ENCODE data around the gene NHS. TPM values are rescaled to one million over a fixed set of nuclear protein-coding genes. Genes with fewer than 3 reads are reported as not detected.

The NHS gene
- total RNA-seq, 1 experiment from 2014 or later = 7.5 TPM

GRCh38 chrX:17674601-17675000 lies 299.6 kb downstream of the NHS start:
- no peak for DNase-seq (ENCODE audit: low read depth)

- no peak for DNase-seq (ENCODE audit: low read depth)
Measured at GRCh38 chrX:17679261-17679660, 304.3 kb downstream of the NHS start.

GRCh38 chrX:17679820-17680219 lies 304.8 kb downstream of the NHS start:
- no peak for DNase-seq (ENCODE audit: low read depth)

- DNase-seq (ENCODE audit: low read depth) = peak; percentile 67
Measured at GRCh38 chrX:17680732-17681413, 305.9 kb downstream of the NHS start.

- no peak for DNase-seq (ENCODE audit: low read depth)
Measured at GRCh38 chrX:17682259-17682658, 307.3 kb downstream of the NHS start.

GRCh38 chrX:17685026-17685425 lies 310.0 kb downstream of the NHS start:
- no peak for DNase-seq (ENCODE audit: low read depth)

- DNase-seq (ENCODE audit: low read depth) = no peak
Measured at GRCh38 chrX:17687648-17688047, 312.6 kb downstream of the NHS start.

GRCh38 chrX:17689971-17690409 lies 315.0 kb downstream of the NHS start:
- DNase-seq (ENCODE audit: low read depth) = peak; percentile 69

GRCh38 chrX:17692709-17693346 lies 317.8 kb downstream of the NHS start:
- DNase-seq (ENCODE audit: low read depth) = peak; percentile 81

GRCh38 chrX:17697191-17697590 lies 322.2 kb downstream of the NHS start:
- peak; percentile 20 for DNase-seq (ENCODE audit: low read depth)

- no peak for DNase-seq (ENCODE audit: low read depth)
Measured at GRCh38 chrX:17700976-17701375, 326.0 kb downstream of the NHS start.

GRCh38 chrX:17703201-17703600 lies 328.2 kb downstream of the NHS start:
- peak; percentile 69 for DNase-seq (ENCODE audit: low read depth)

GRCh38 chrX:17705211-17705610 lies 330.2 kb downstream of the NHS start:
- no peak for DNase-seq (ENCODE audit: low read depth)

- DNase-seq (ENCODE audit: low read depth) = peak; percentile 63
Measured at GRCh38 chrX:17706676-17707075, 331.7 kb downstream of the NHS start.

GRCh38 chrX:17707731-17708130 lies 332.7 kb downstream of the NHS start:
- DNase-seq (ENCODE audit: low read depth) = no peak

- DNase-seq (ENCODE audit: low read depth) = no peak
Measured at GRCh38 chrX:17710871-17711301, 335.9 kb downstream of the NHS start.

GRCh38 chrX:17713288-17713687 lies 338.3 kb downstream of the NHS start:
- DNase-seq (ENCODE audit: low read depth) = no peak

GRCh38 chrX:17718649-17719165 lies 343.7 kb downstream of the NHS start:
- no peak for DNase-seq (ENCODE audit: low read depth)

- DNase-seq (ENCODE audit: low read depth) = no peak
Measured at GRCh38 chrX:17719711-17720110, 344.7 kb downstream of the NHS start.

GRCh38 chrX:17721715-17722114 lies 346.7 kb downstream of the NHS start:
- DNase-seq (ENCODE audit: low read depth) = no peak

- no peak for DNase-seq (ENCODE audit: low read depth)
Measured at GRCh38 chrX:17725181-17725580, 350.2 kb downstream of the NHS start.

- DNase-seq (ENCODE audit: low read depth) = no peak
Measured at GRCh38 chrX:17732138-17732783, 357.3 kb downstream of the NHS start.

- no peak for DNase-seq (ENCODE audit: low read depth)
Measured at GRCh38 chrX:17735406-17735805, 360.4 kb downstream of the NHS start.

Measured in M059J (cell line).